Body of pancreas (tissue), 4 donors: ENCODE data around the gene LRWD1.

Experiments
- POLR2A ChIP-seq, 3 donors: fragments of 450-650 bp; IDR thresholded peaks; one replicate each; pipeline ENCODE4 v1.6.1; 2016; ENCODE audit warnings: antibody characterized with exemption in 3 of 3, mild to moderate bottlenecking in 2 of 3
- TF ChIP-seq, protein P1 (sequence below), 7 experiments: fragments of 450-650 bp in 4 of 7; fragments of 200-600 bp in 3 of 7; sonication (generic) in 3 of 7; IDR thresholded peaks; one replicate each; pipeline ENCODE4 v1.5.1; 2016 to 2019; ENCODE audit warnings: antibody characterized with exemption in 7 of 7

DNA sequence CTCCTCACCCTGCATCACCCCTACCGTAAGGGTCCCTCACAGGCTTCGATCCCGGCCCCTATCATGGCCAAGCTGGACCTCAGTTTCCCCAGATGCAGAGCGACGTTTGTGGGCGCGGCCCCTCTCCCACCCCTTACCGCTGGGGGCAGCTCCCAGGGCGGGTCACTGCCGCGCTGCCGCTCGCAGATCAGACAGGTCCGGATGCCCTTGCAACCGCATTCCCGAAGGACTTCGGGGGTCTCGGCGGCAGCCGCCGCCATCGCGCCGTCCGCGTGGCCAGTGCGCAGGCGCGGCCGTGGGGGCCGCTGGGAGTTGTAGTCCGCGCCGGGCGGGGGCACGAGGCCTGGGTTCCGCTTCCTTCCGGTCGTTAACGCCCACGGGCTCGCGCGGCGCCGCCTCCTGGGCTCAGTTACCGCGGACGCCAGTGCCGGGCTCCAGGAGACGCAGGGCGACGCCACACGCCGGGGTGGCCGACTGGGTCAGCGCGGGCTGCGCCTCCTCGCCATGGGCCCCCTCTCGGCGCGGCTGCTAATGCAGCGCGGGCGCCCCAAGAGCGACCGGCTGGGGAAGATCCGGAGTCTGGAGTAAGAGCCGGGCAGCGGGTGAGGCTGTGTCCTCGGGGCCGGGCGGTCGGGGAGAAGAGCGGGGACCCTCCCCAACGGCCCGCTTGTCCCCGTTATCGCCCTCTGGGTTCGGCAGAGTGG, at the start of gene LRWD1, which contains the start of gene ALKBH4:
- TF ChIP-seq, protein P1, sequence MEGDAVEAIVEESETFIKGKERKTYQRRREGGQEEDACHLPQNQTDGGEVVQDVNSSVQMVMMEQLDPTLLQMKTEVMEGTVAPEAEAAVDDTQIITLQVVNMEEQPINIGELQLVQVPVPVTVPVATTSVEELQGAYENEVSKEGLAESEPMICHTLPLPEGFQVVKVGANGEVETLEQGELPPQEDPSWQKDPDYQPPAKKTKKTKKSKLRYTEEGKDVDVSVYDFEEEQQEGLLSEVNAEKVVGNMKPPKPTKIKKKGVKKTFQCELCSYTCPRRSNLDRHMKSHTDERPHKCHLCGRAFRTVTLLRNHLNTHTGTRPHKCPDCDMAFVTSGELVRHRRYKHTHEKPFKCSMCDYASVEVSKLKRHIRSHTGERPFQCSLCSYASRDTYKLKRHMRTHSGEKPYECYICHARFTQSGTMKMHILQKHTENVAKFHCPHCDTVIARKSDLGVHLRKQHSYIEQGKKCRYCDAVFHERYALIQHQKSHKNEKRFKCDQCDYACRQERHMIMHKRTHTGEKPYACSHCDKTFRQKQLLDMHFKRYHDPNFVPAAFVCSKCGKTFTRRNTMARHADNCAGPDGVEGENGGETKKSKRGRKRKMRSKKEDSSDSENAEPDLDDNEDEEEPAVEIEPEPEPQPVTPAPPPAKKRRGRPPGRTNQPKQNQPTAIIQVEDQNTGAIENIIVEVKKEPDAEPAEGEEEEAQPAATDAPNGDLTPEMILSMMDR (IDR thresholded peaks at IDR 0.05), result peak in 5 of 7 experiments; percentile 7 to 44 (median 17)
- TF ChIP-seq POLR2A (IDR thresholded peaks at IDR 0.05), result peak; percentile 59 to 76 (median 70)
